ENCODE data around the gene RASGRF2. TPM values are rescaled to one million over a fixed set of nuclear protein-coding genes. Genes with fewer than 3 reads are reported as not detected.

The RASGRF2 gene
- total RNA-seq, 1 donor from 2014 or later = 11.7 TPM

DNA sequence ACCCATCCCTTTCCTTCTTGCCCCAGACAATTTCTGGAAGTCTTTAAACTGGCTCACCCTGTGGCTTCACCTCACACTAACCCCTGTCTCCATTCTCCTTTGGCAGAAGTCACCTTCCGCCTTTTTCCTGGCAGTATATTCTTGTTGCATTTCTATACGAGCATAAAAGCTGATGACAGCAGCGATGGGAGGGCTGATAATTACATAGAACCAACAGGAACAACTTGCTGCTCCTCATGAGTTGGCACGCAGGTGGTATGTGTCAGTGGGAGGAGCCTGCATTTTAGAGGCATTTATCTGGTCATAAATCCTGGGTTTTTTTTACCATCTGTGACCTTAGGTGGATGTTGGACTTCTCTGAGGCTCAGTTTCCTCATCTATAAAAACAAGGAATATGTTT lies 211.6 kb downstream of the RASGRF2 start:
- no peak for DNase-seq (ENCODE audit: low spot score)

DNA sequence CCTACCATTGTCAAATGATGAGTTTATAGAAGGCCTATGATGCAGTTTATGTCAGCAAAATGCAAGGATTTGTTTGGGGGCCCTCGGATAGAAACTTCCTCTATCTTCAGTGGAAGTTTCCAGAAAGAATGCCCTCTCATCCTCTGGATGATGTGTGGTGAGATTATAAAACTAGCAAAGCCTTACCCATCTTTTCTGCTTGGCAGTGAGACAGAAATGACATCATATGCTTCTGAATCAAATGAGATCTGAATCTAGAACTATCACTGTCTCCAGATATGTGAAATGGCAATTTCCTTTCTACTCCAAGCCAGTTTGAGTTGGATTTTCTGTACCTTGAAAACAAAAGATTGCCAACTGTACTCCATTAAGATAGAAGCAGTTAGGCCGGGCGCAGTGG lies 212.5 kb downstream of the RASGRF2 start:
- no peak for DNase-seq (ENCODE audit: low spot score)

DNA sequence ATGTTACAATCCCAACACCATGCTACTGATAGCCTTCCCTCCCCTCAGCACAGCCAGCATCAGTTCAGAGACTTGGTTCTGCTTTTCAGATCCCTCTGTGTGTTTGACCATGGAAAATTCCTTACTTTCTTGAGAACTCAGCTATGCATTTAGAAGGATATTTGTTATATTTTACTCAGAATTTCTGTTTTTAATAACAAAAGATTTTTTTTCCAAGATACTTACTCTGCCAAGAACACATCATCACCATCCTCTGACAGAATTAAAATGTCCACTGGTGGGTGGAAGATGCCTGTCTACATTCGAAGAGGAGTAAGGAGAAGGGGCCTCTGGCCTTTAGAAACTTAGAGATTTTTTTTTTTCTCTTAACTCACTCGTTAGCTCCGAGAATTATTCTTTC lies 216.9 kb downstream of the RASGRF2 start:
- no peak for DNase-seq (ENCODE audit: low spot score)

DNA sequence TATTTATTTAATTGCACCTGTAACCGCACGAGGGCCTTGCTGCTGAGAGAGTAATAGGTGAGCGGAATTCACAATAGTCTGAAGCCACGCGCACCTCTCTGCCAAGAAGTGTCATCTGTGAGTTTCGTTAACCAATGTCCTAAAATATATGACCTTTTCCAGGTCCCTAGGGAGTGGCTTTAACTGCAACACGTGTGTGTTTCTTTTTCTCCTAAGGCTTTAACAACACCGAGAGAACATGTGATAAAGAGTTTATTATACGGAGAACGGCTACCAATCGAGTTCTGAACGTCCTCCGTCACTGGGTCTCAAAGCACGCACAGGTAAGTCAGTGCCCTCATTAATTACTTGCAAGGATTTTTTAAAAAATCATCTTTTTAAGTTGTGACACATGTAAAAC lies 219.8 kb downstream of the RASGRF2 start:
- DNase-seq (ENCODE audit: low spot score) = no peak

DNA sequence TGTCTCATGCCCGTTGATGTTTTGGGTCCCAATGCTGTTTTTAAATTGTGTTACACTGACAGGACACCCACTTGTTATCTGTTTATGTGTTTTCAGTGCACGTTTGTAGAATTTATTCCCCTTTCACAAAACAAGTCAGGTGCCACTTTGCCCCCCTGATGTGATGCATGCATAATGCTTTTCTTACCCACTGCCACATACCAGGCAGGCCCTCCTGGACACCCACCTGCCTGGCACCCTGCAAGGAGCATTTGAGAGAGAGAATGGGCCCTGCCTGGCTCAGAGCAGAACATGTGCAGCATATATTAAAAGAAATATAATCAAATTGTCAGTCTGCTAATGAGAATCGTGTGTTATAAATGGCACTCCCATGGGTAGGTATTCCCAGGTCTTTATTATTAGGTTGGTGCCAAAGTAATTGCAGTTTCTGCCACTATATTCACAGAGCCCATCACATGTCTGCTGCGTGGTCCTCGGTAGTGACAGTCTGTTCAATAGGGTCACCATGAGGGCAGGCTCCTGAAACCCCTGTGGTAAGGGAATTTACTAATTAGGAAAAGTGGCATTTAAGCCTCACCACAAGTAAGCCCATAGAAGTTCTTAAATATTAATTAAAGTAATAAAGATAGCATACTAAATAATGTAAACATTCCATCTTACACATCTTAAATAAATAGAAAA lies 220.8 kb downstream of the RASGRF2 start:
- DNase-seq (ENCODE audit: low spot score) = no peak

DNA sequence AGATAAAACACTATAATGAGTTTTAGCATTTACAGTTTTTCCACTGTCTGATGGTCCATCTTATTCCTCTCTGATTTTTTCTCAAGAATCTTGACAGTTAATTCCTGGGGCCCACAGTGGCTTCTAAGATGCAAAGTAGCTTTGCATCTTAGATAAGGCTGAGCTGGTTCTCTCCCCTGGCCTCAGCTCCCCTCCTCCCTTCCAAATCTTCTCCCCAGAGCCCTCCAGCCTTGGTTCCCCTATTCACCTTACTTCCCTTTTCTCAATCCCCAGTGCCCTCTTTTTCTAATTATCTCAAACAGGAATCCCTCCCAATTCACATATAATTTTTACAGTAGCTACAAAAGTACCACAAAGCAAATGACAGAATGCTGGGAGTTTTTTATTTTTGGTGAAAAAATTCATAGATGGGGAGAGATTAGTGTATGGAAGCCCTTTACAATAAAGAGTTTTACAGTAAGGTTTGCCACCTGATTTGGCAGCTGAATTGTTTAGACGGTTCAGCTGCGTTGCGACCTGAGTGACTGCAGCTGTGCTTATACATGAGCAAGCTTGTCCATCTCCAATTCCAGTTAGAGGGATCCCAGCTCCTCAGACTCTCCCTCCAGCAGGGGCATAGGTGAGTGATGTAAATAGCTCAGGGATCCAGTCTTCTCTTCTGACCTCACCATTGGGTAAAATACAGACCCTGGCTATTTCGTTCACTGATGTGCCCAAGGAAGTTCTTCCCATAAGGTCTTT lies 221.6 kb downstream of the RASGRF2 start:
- no peak for DNase-seq (ENCODE audit: low spot score)

DNA sequence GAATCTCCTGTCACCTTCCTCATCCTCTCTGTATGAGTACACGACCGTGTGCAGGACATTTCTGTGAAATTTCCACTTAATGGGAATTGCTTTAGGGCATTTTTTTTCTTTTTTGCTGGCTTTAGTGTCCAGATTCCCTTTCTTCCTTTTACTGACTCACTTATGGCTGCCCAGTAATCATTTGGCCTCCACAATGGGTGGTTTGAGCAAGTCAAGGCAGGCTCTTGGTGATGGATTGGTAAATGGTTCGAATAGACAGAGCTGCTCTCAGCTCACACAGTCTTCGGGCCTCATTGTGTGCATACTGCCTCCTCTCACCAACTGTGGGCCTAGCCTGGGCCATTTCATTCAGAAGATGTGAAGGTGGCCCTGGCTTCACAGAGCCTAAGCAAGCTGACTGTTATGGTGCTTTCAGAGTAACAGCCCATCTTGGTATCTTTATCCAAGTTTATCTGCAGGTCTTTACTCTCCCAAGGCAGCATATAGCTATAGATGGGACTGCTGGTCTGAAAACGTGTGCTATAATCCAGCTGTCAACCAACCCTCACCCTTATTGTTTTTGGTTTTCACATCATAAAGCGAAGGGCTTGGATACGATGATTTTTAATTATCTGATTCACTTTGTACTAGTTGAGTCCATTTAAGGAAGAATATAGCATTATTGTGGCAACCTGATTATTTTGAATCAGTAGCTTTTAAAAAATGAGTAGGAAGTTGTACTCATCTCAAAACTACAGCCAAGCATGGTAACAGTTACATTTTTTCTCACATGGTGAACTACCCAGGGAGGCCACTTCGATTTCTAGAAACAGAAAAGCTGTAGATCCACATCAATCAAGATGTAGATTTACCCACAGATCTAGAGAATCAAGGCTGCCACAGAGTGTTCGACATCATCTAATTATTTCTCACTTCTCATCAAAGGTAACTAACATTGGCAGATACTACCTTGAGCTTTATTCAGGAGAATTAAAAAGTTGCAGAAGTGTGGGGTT lies 222.5 kb downstream of the RASGRF2 start:
- DNase-seq (ENCODE audit: low spot score) = no peak

DNA sequence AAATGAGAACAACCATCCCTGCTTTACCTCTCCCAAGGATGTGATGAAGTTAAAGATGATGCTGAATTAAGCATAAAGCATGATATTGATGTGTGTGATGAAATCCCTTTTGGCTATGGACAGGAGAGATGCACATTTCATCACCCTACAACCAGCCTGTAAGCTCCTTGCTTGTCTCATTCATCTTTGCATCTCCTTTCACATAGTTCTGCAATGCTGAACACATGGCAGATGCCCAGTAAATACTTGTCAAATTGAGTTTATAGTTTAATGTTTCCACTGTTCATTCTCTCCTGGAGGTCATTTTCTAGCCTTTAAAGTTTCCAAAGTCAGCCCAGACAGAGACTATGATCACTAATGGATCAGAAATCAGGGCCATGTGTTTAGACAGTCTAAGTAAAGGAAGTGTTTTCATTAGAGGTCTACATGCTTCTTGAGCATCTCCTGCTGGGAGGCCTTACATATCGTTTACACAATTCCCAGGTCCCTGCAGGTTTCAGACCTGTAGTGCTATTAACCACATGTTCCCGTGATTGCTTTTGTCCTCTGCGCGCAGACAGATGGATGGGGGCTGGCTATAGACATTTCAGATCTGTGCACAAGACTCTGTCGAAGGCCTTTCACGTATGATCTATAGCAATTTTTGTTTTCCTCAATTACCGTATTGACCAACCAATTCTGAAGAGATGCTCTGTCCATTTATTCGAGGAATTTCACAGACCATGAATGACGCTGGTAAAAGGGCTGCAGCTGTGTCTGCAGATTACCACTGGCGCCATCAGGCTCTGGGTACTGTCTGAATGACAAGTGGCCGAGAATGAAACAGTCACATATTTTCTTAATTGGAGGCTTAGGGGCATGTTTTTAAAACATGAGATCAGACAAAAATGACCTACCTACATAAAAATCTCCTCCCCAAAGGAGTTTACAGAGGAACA lies 223.9 kb downstream of the RASGRF2 start:
- DNase-seq (ENCODE audit: low spot score) = no peak

DNA sequence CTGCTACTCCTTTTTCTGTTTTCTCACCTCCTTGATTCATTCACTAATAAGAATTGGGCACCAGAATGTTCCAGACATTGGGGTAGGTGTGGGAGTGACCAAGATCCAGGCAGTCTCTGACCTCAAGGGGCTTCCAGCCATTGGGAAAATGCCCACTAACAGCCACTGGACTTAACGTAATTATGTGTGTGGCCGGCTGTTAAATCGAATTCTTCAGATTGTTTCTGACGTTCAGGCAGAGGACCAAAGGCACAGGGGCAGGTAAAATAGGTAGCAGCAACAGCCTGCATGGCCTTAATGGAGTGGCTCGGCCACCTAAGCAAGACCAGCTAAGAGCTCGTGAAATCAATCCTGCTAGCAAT lies 224.6 kb downstream of the RASGRF2 start:
- no peak for DNase-seq (ENCODE audit: low spot score)

DNA sequence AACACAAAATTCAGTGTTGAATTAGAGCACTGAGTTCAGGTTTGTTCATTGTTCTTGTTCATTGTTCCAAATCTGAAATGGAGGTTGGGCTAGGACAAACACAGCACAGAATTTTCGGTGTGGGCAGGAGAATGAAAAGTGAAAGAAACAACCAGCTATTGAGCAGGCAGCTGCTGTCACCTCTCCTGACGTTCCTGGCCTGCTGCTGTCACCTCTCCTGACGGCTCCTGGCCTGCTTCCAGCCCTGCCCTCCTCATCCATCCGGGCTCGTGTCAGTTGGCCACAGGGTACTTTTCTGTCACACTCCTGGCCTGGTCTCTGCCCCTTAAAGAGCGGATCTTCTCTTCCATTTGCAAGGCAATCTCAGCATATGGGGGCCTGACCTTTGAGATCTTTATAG lies 227.7 kb downstream of the RASGRF2 start:
- no peak for DNase-seq (ENCODE audit: low spot score)

DNA sequence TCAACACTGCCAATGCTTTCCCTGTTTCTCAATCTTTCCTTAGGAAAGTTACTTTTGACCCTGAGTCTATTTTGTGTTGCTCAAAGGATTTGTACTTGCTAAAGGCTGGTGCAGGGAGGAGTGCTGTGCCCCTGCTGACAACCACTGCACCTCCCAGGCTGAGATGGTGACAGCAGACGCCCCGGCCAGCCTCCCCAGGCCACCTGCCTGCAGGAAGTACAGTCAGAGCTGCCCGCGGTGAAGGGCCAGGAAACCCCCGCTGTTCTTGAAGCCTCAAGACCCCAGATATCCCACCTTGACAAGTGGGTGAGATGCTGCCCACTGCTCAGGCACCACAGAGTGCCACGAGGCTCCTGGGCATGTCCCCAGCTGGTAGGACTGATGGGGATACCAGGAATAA lies 228.8 kb downstream of the RASGRF2 start:
- no peak for DNase-seq (ENCODE audit: low spot score)

DNA sequence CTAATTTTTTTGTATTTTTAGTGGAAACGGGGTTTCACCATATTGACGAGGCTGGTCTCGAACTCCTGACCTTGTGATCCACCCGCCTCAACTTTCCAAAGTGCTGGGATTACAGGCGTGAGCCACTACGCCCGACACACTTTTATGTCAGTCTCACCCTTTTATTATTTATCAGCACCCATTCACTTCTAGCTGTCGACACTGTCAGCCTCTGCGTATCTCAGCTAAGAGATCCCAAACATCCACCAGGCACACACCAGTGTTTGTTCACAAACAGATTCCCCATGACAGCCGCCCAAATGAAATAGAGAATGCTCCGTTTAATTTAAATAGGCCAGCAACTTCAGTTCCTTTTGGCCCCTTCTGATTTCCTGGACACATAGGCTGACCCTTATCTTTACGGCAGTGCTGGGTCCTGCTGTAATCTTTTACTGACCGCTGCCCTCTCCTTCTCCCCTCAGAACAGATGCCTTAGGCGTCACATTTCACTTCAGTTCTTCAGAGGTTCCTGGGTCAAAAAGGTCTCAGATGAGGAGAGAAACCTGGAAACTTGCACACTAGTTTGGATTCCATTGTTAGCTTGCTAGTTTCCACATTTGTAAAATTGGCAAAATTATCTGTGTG lies 229.8 kb downstream of the RASGRF2 start:
- no peak for DNase-seq (ENCODE audit: low spot score)

DNA sequence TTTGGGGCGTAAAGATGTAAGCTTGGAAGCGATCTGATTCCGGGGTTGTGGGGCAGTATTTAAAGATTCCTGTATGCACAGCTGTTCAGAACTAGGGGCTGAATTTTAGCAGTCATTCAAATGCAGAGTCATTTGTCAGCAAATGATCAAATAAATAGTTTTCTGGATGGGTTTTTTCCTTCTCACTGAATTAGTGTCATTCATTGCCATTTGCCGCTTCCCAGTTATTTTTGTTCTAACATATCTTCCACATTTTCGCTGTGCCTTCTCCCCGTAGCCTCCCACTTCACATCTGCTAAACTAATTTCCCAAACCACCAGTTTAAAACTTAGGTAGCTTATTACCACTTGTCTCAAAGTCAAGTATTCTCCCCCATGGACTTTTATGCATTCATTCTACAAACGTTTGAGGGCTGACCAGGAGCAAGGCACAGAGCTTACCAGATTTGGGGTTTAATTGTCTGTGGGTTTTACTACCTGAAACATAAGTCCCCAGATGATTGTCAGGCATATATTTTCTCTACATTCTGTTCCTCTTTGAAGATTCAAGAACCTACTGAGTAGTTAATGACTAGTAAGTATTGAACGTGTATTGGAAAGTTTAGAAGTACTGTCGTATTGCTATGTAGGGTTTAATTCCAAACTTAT lies 231.7 kb downstream of the RASGRF2 start:
- DNase-seq (ENCODE audit: low spot score) = no peak

DNA sequence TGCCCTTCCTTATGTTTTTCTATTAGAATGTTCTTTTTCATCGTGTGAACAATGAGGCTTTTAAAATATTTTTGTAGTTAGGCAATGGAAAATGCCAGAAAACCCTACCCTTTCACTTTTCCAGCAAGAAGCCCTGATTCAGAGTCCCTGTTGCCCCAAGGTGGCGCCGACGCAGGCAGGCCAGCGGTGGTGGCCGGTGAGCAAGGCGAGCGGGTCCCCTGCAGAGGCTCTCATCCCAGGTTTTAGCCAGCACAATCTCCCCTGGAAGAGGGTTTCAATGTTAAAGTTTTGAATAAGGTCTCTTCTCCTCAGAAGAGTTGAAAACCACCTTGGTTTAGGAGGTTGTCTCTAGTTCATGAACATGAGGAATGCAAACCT lies 232.2 kb downstream of the RASGRF2 start:
- DNase-seq (ENCODE audit: low spot score) = no peak

DNA sequence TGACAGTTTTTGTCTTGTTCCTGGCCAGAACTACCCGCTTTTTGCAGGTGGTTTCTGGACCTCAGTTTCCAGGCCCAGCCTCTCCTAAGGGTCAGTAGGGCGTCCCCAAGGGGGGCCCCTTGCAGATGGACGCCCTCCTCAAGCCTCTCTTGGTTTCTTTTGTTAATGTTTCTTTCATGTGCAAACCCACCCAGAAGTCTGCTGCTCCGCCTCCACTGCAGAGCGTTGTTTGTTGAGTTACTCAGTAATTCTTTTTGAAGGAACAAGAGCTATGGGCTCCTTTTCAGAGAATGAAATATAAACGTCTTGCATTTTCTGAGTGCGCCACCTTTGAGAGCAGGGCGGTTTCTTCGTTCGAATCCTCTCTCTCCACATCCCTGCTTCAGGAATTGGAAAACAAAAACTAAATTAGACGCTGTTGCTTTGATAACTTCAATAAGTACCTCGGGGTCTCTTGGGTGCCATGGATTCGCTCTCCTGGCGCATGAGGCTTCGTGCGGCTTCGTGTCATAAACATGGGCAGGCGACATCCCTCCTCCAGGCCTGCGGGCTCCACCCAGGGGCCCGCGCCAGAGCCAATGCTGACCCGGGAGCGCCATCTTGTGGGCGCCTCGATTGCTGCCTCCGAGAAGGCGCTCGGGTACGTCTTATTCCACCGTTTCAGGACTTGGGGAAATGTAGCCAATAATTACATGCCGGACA lies 234.6 kb downstream of the RASGRF2 start:
- DNase-seq (ENCODE audit: low spot score) = peak; percentile 80

DNA sequence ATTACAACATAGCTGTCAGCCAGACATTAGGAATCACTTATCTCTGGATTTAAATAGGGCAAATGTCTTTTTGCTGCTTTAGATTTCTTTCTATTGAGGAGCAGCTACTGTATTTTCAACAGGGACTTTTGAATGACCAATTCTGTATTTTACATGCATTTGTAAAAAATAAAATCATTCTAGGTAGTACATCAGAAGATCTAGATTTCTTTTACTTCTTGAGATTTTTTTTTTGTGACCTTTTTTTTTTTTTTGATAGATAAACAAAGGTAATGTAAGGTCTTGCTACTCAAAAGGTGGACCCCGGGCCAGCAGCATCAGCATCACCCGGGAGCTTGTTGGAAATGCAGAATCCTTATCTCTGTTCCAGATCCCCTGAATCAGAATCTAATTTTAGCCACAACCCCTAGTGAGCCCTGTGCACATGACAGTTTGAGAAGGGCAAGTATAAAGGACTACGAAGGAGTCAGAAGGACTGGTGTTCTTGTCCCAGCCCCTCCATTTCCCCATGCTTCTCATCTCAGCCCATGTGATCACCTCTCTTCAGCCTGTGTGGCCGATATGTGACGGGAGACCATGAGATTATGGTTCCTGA lies 235.3 kb downstream of the RASGRF2 start:
- DNase-seq (ENCODE audit: low spot score) = no peak

DNA sequence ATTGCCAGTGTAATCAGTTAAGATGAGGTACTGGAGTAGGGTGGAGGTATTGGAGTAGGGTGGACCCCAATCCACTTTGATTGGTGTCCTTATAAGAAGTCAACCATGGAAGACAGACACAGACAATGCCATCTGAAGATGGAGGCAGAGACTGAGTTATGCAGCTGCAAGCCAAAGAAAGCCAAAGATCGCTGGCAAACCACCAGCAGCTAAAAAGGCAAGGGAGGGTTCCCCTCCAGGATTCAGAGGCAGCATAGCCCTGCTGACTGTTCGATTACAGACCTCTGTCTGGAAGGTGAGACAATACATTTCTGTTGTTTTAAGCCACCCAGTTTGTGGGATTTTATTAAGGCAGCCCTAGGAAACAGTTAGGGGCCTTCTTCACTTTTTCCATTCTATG lies 242.5 kb downstream of the RASGRF2 start:
- DNase-seq (ENCODE audit: low spot score) = no peak

DNA sequence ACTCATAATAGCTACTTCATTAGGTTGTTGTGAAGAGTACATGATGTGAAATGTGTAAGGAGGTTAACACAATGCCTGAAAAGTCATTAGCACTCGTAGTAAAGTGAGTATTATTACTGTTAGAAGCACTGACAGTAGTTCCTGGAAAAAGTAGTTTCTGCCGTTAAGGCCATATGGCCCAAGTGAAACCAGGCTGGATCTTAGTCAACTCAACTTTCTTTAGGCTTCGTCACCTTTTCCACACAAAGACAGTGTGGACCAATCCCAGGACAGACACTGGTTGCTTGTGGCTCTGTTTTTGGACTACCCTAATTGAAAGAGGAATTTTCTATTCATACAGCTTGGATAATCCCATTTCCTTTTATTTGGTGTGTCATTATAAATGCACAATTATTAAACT lies 243.6 kb downstream of the RASGRF2 start:
- no peak for DNase-seq (ENCODE audit: low spot score)

DNA sequence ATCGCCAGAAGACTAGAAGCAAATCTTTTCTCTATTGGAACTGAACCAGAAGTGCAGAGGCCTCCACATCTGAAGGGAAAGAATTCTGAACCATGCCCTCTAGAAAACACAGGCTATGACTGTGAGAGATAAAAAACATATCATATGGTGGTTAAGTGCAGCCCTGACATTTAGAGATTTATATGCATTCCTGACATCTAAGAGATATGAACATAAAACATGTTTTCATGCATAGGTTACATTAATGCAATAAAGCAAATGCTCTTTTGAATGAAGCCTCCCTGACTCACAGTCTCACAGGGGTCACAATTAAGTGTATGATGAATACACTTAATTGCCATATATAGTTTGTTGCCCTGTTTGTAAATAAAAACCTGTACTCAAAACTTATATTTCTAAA lies 244.0 kb downstream of the RASGRF2 start:
- DNase-seq (ENCODE audit: low spot score) = no peak

Data from ureter (tissue), 1 donor.